Activated CD8-positive, alpha-beta T cell treated with anti-CD3 and anti-CD28 coated beads for 36 hours (primary cell): Measurements from ENCODE around the gene RTP5. TPM values are rescaled to one million over a fixed set of nuclear protein-coding genes. Genes with fewer than 3 reads are reported as not detected.

Experiments used
- ATAC-seq: fragments of 200-7000 bp; cut with Tn5 transposase; one replicate; pipeline ENCODE4 v1.10.0; 2021; ENCODE audit warnings: mild to moderate bottlenecking, moderate library complexity
- CTCF ChIA-PET: fragments of 350-600 bp; sonication (Branson Sonifier 250); formaldehyde crosslinking; loops from one replicate; lab custom pipeline; 2021; ENCODE audit warnings: antibody characterized with exemption; lab: Charles Lee
- POLR2A ChIA-PET: fragments of 350-600 bp; sonication (Branson Sonifier 250); formaldehyde crosslinking; loops from one replicate; lab custom pipeline; 2021; ENCODE audit warnings: antibody characterized with exemption; lab: Charles Lee
- DNase-seq: peaks from one replicate; pipeline ENCODE4 v3.0.0-alpha.2; 2020
- H3K27ac Mint-ChIP-seq: one replicate; pipeline ENCODE4 v1.8.0; 2021; ENCODE audit warnings: mild to moderate bottlenecking, mixed read lengths
- H3K27me3 Mint-ChIP-seq: one replicate; pipeline ENCODE4 v1.8.0; 2021; ENCODE audit warnings: mixed read lengths
- H3K36me3 Mint-ChIP-seq: one replicate; pipeline ENCODE4 v1.8.0; 2021; ENCODE audit warnings: low read depth, mixed read lengths
- H3K4me1 Mint-ChIP-seq: one replicate; pipeline ENCODE4 v1.8.0; 2021; ENCODE audit warnings: low read depth, mixed read lengths
- H3K4me3 Mint-ChIP-seq: one replicate; pipeline ENCODE4 v1.8.0; 2021; ENCODE audit warnings: mild to moderate bottlenecking, moderate library complexity, mixed read lengths
- H3K9me3 Mint-ChIP-seq: one replicate; pipeline ENCODE4 v1.8.0; 2021; ENCODE audit warnings: mixed read lengths
- intact Hi-C: fragments of 100-400 bp; cut with micrococcal nuclease; formaldehyde crosslinking; loops from one replicate; pipeline ENCODE4 v1.10.0; 2022
- total RNA-seq, 2 experiments: library from RNA; stranded (reverse); gene quantifications; one replicate each; pipeline ENCODE4 v1.2.3, GENCODE V29; 2021
- TF ChIP-seq, protein P1 (sequence below): fragments of 200-600 bp; IDR thresholded peaks from one replicate; pipeline ENCODE4 v1.8.0; 2022; ENCODE audit warnings: antibody characterized with exemption, mild to moderate bottlenecking

Gene RTP5
- total RNA-seq, 2 experiments from 2014 or later: 0.22 to 0.29 TPM

DNA sequence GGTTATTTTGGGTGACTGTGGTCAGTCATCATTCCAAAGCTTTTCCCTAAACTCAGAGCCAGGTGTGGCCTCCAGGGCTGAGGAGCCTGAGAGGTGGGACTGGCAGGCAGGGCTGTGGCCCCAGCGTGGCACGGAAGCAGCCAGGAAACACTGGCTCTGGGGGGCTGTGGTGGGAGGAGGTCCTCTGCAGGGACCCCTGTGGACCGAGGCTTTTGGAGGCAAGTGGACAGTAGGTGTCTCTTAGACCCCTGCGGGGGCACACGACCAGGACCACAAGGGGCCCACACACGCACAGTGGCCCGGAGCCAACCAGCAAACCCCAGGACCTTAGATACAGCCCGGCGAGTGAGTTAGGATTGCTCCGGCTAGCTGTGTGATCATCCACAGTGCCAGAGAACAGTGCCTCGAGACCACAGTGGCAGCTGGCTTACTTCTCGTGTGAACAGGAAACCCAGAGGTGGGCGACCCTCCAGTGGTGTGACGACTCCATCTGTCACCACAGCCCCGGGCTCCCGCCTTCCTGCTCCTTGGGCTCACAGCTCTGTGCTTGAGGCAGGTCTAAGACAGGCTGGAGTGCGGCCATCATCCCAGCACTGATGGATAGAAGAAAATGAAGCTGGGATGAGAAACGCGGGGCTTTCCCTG, 1.6 kb upstream of the RTP5 start:
- DNase-seq (peak; percentile 92), ATAC-seq (peak; percentile 60)
- H3K36me3 Mint-ChIP-seq: peaks cover 3% of the 10 kb centered on the region
- POLR2A ChIA-PET: interaction anchor here (0.5 to 3.1 kb wide), 8 partner anchors 8 to 181 kb away, joined by 3 to 11 read pairs (median 6); partner anchors contain the start of genes D2HGDH, DTYMK and PDCD1
- intact Hi-C loops: loop anchor here (10.0 kb wide), 1 partner anchor 133 kb away; the partner anchor contains the start of gene D2HGDH
- H3K9me3 Mint-ChIP-seq: peaks cover 10% of the 10 kb centered on the region
- H3K27me3 Mint-ChIP-seq: peaks cover 16% of the 10 kb centered on the region
- TF ChIP-seq, protein P1, sequence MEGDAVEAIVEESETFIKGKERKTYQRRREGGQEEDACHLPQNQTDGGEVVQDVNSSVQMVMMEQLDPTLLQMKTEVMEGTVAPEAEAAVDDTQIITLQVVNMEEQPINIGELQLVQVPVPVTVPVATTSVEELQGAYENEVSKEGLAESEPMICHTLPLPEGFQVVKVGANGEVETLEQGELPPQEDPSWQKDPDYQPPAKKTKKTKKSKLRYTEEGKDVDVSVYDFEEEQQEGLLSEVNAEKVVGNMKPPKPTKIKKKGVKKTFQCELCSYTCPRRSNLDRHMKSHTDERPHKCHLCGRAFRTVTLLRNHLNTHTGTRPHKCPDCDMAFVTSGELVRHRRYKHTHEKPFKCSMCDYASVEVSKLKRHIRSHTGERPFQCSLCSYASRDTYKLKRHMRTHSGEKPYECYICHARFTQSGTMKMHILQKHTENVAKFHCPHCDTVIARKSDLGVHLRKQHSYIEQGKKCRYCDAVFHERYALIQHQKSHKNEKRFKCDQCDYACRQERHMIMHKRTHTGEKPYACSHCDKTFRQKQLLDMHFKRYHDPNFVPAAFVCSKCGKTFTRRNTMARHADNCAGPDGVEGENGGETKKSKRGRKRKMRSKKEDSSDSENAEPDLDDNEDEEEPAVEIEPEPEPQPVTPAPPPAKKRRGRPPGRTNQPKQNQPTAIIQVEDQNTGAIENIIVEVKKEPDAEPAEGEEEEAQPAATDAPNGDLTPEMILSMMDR: no peak
- H3K4me3 Mint-ChIP-seq: no peak overlapping the region
- CTCF ChIA-PET: interaction anchor here (0.6 to 3.7 kb wide), 9 partner anchors 10 to 181 kb away, joined by 3 to 62 read pairs (median 5); partner anchors contain the start of genes D2HGDH and DTYMK
- H3K4me1 Mint-ChIP-seq: peaks cover 74% of the 10 kb centered on the region
- H3K27ac Mint-ChIP-seq: peak overlapping the region; percentile 6

DNA sequence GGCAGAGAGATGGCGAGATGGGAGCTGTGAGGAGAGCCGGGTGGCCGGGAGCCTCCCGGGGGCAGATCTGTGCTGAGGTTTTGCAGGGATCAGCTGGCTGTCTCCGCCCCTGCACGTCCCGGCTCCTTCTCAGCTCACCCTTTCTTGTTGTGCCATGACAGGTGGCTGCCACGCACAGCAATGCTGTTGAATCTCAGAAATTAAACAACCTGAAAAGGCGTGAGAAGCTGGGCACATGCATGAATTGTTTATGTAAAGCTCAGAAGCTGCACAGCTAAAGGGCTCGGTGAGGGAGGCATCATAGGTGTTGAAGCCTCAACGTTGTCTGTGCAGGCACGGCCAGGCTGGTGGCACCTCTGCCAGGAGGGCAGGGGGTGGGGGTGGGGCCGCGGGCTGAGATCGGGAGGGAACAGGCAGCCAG, 858 bp upstream of the RTP5 start:
- peak; percentile 39 for DNase-seq
- peak; percentile 7 for ATAC-seq

DNA sequence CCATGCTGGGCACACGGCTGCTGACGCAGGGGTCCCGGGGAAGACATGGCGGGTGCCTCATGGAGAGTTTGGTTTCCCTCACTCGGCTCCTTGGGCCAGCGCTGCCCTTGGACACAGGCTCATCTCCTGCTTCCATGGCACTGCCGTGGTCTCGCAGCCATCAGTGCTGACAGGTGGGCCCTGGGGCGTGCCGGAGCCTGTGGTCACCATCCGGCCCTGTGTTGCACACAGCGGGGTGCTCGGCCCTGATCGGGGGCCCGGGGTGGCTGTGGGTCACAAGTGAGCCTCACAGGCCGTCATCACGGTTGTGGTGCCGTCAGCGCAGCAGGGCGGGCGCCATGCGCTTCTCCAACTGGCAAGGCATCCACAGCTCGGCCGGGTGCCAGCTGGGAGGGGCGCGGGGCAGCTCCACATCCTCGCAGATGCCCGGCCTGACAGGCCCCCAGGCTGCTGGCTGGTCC, 582 bp downstream of the RTP5 start:
- Mint-ChIP-seq H3K27me3 (peaks cover 7% of the 10 kb centered on the region), H3K27ac (no peak overlapping the region), H3K4me1 (peaks cover 57% of the 10 kb centered on the region), H3K4me3 (no peak overlapping the region), H3K9me3 (no peaks in the 10 kb centered on the region), H3K36me3 (no peaks in the 10 kb centered on the region)
- CTCF ChIA-PET: interaction anchor here (1.0 kb wide), 1 partner anchor 168 kb away, joined by 3 read pairs; the partner anchor contains the start of gene ING5
- TF ChIP-seq, protein P1: no peak
- intact Hi-C loops: no loop called here
- POLR2A ChIA-PET: interaction anchor here (0.6 to 1.0 kb wide), 3 partner anchors 11 to 236 kb away, joined by 3 to 5 read pairs (median 5); partner anchors contain the start of gene ING5
- ATAC-seq: no peak
- no peak for DNase-seq

More for the DNA sequence above, 858 bp upstream of the RTP5 start:
- CTCF ChIA-PET: interaction anchor here (1.0 to 3.7 kb wide), 11 partner anchors 9 to 182 kb away, joined by 3 to 62 read pairs (median 5); partner anchors contain the start of genes D2HGDH, DTYMK and ING5
- POLR2A ChIA-PET: interaction anchor here (0.5 to 3.1 kb wide), 10 partner anchors 8 to 182 kb away, joined by 3 to 11 read pairs (median 5); partner anchors contain the start of genes D2HGDH, DTYMK and PDCD1
- Mint-ChIP-seq H3K4me3 (no peak overlapping the region), H3K27me3 (peaks cover 16% of the 10 kb centered on the region), H3K9me3 (peaks cover 10% of the 10 kb centered on the region), H3K4me1 (peaks cover 67% of the 10 kb centered on the region), H3K27ac (peak overlapping the region; percentile 18), H3K36me3 (peaks cover 3% of the 10 kb centered on the region)
- TF ChIP-seq, protein P1: no peak
- intact Hi-C loops: loop anchor here (10.0 kb wide), 1 partner anchor 134 kb away; the partner anchor contains the start of gene D2HGDH

DNA sequence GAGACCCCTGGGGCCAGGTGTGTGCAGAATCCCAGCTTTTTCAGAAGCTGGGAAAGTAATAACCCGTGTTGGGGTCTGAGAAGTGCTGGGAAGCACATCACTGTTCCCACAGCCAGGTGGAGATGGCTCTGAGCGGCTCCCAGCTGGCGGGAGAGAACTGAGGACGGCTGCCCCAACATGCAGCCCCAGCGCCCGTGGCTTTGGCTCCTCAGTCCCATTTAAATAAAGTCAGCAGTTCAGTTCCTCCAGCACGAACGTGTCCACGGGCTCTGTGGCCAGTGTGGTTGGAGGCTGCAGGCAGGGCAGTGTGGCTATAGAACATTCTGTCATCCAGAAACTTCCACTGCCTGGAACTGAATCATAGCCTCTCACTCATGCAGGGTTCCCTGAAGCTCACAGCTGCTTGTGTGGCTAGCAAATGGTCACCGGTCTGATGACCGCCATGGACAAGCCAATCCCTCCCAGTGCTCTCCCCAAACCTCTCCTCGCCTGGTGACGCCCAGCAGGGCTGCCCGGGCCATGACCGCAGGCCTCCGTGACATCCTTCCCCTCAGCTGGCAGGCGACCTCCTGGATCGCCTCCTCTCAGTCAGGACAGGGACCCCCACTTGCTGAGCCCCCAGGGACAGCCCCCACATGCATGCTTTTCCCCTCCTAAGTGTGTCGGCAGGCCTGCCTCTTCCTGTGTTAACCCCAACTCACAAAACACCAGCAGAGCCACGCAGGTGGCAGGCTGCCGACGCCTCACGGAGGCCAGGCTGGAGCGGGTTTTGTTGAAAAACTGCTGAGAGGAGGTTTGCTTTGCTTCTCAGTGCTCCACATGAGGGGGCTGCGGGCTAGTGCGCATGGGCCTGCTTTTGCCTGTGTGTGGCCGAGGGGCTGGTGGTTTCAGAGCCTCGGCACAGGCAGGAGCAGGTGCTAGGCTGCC, 1.3 kb downstream of the RTP5 start:
- Mint-ChIP-seq H3K4me1 (peaks cover 54% of the 10 kb centered on the region), H3K27ac (peak overlapping the region; percentile 62)
- CTCF ChIA-PET: interaction anchor here (1.0 kb wide), 1 partner anchor 169 kb away, joined by 3 read pairs; the partner anchor contains the start of gene ING5

More for the DNA sequence above, 1.3 kb downstream of the RTP5 start:
- DNase-seq: peak; percentile 72
- intact Hi-C loops: no loop called here
- H3K4me3 Mint-ChIP-seq: no peak overlapping the region
- TF ChIP-seq, protein P1: no peak
- H3K27me3 Mint-ChIP-seq: peaks cover under 1% of the 10 kb centered on the region
- POLR2A ChIA-PET: interaction anchor here (0.6 to 1.0 kb wide), 3 partner anchors 11 to 237 kb away, joined by 3 to 5 read pairs (median 5); partner anchors contain the start of gene ING5
- ATAC-seq: peak; percentile 22
- H3K36me3 Mint-ChIP-seq: no peaks in the 10 kb centered on the region
- no peaks in the 10 kb centered on the region for H3K9me3 Mint-ChIP-seq
